GM21786 (cell line): ENCODE measurements around the gene KCNG3.

Experiments
- ATAC-seq: cut with Tn5 transposase; IDR thresholded peaks from one replicate; pipeline ENCODE4 v1.9.1; 2021; ENCODE audit not compliant: unreplicated experiment

The KCNG3 gene

GRCh38 chr2:42493468-42494354 lies at the start of gene KCNG3:
Gene KCNG3 (minus strand): TSS chr2:42493982. CDS start chr2:42493501, 481 bp downstream.
- peak; percentile 58 for ATAC-seq

GRCh38 chr2:42542871-42543270 lies 49.1 kb upstream of the KCNG3 start:
- no peak for ATAC-seq

GRCh38 chr2:42537493-42537892 lies 43.7 kb upstream of the KCNG3 start:
- no peak for ATAC-seq

GRCh38 chr2:42532397-42532796 lies 38.6 kb upstream of the KCNG3 start:
- no peak for ATAC-seq

GRCh38 chr2:42523341-42523740 lies 29.6 kb upstream of the KCNG3 start:
- ATAC-seq: no peak

- no peak for ATAC-seq
Observed at GRCh38 chr2:42522035-42522434, 28.3 kb upstream of the KCNG3 start.

- no peak for ATAC-seq
Observed at GRCh38 chr2:42519624-42520023, 25.8 kb upstream of the KCNG3 start.

GRCh38 chr2:42516418-42516901 lies 22.7 kb upstream of the KCNG3 start:
- ATAC-seq: no peak

GRCh38 chr2:42513252-42513918 lies 19.6 kb upstream of the KCNG3 start:
- ATAC-seq: no peak

- peak; percentile 74 for ATAC-seq
Observed at GRCh38 chr2:42510608-42511243, 16.9 kb upstream of the KCNG3 start.

- ATAC-seq: no peak
Observed at GRCh38 chr2:42510191-42510590, 16.4 kb upstream of the KCNG3 start.

GRCh38 chr2:42504364-42505230 lies 10.8 kb upstream of the KCNG3 start:
- no peak for ATAC-seq

- ATAC-seq: no peak
Observed at GRCh38 chr2:42503291-42503690, 9.5 kb upstream of the KCNG3 start.

- no peak for ATAC-seq
Observed at GRCh38 chr2:42498497-42498896, 4.7 kb upstream of the KCNG3 start.

- ATAC-seq: no peak
Observed at GRCh38 chr2:42495611-42496010, 1.8 kb upstream of the KCNG3 start.

GRCh38 chr2:42495234-42495581 lies 1.4 kb upstream of the KCNG3 start:
- ATAC-seq: no peak

- ATAC-seq: peak; percentile 68
Observed at GRCh38 chr2:42494355-42495233, 812 bp upstream of the KCNG3 start.

- no peak for ATAC-seq
Observed at GRCh38 chr2:42492691-42493467, 903 bp downstream of the KCNG3 start.

- ATAC-seq: no peak
Observed at GRCh38 chr2:42488297-42488696, 5.5 kb downstream of the KCNG3 start.
